HG03558 (cell line): ENCODE data around the gene TRPM6.
"Not testable (repeated sequence)": the region's sequence is repeated elsewhere in the genome, so short reads cannot be mapped to it uniquely, and the experiment has no call there.

Experiments used
- ATAC-seq: cut with Tn5 transposase; IDR thresholded peaks from one replicate; pipeline ENCODE4 v1.9.1; 2021; ENCODE audit warnings: moderate number of reproducible peaks; ENCODE audit not compliant: unreplicated experiment; ENCODE audit errors: extremely low read depth

TRPM6 gene, protein sequence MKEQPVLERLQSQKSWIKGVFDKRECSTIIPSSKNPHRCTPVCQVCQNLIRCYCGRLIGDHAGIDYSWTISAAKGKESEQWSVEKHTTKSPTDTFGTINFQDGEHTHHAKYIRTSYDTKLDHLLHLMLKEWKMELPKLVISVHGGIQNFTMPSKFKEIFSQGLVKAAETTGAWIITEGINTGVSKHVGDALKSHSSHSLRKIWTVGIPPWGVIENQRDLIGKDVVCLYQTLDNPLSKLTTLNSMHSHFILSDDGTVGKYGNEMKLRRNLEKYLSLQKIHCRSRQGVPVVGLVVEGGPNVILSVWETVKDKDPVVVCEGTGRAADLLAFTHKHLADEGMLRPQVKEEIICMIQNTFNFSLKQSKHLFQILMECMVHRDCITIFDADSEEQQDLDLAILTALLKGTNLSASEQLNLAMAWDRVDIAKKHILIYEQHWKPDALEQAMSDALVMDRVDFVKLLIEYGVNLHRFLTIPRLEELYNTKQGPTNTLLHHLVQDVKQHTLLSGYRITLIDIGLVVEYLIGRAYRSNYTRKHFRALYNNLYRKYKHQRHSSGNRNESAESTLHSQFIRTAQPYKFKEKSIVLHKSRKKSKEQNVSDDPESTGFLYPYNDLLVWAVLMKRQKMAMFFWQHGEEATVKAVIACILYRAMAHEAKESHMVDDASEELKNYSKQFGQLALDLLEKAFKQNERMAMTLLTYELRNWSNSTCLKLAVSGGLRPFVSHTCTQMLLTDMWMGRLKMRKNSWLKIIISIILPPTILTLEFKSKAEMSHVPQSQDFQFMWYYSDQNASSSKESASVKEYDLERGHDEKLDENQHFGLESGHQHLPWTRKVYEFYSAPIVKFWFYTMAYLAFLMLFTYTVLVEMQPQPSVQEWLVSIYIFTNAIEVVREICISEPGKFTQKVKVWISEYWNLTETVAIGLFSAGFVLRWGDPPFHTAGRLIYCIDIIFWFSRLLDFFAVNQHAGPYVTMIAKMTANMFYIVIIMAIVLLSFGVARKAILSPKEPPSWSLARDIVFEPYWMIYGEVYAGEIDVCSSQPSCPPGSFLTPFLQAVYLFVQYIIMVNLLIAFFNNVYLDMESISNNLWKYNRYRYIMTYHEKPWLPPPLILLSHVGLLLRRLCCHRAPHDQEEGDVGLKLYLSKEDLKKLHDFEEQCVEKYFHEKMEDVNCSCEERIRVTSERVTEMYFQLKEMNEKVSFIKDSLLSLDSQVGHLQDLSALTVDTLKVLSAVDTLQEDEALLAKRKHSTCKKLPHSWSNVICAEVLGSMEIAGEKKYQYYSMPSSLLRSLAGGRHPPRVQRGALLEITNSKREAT (N-terminal part only)

DNA sequence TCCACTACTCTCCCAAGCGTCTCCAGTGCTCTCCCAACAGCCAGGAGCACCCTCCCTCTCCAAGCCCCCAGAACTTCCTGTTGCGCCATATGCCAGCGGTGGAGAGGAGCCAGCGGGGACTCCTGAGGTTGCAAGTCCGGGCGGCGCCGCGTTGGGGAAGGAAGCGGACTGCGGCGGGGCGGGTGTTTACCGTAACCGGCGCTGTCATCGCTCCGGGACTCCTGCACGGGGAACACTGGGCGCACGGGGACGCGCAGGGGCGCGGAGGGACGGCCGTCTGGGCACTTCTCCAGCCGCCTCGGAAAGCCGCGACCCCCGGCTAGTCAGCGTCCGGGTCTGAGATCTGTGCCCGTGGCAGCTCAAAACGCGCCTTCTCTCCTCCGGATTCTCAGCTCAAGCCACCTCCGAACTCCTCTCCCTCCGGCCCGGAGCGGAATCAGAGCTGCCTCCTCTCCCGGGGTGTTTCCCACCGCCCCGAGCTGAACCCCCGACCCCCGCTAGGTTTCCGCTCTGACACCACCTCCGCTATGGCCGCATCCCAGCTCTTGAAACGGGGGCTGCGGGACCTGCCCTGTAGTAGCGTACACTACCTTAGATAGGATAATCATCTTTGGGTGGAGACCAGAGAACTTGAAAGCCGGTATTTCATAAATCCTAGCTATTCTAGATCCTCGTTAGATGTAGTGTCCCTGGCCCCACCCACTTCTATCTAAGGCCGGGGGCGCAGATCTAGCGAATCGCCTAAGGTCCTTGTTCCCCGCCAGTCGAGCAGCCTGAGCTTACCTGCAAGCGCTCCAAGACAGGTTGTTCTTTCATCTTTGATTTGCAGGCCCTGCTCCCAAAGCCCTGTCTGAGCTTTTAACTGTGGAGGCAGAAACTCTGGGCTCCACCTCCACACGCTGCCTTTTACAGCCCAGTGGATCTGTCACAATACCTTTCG, at the start of gene TRPM6:
TSS of gene TRPM6 (minus strand) at position 881 of the 940 bp plus-strand sequence. CDS start at position 816, 65 bp downstream.
- no peak for ATAC-seq

DNA sequence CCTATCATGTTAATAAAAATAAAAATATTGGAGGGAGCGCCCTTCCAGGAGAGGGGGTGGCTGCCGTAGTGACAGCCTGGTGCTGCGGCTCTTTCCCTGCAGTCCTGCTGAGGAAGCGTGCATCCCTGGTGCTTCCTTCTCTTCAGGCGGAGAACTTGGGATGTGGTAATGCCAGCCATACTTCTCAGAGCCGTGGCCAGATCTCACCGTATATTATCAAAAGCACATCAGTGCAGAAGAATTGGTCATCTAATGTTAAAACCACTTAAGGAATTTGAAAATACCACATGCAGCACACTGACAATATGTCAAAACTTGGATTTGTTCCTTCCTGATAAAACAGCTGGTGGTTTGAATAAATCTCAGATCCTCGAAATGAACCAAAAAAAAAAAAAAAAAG, 47.3 kb upstream of the TRPM6 start:
- ATAC-seq = no peak

DNA sequence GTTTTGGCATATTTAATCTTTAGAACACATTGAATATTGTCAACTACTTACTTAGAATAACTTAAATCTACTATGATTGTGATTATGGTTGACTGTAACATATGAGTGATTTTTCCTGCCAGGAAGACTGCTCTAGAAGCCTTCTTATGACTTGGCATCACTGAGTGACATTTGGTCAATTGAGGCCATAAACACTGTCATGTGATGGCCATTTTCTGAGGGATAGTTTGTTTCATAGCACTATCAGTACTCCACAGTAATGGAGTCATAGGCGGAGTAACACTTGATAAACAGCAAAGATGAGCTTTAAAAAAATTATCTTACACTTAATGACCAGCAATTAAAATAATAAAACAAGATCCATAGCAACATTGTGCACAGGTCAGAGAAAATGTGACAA, 34.0 kb upstream of the TRPM6 start:
- ATAC-seq = no peak

DNA sequence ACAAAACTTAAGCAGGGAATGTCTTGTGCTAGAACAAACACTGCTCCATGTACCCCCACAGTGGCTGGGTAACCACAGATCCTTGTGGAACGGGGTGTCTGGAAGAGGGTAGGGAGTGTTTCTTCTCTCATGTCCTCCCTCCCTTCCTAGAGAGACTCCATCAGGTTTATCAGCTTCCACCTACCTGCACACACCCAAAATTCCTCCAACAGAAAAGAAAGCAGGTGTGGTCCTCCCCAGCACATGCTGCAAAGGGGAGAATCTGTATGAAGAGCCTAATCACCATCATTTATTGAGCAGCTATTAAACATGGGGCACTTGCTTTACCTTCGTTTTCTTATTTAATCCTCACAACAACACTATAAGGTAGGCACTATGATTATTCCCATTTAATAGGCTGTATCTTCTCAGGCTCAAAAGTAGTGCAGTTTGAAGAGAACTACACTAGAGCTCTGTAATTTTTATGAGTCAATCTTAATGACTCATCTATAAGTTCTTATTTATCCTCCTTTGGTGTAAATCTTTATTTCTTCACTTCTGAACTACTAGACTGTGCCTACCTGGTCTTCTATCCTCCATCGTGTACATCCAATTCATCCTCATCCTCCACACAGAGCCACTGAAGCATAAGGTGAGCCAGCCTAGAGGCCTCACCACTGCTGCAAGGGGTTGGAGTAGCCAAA, 33.4 kb upstream of the TRPM6 start:
- ATAC-seq = no peak

DNA sequence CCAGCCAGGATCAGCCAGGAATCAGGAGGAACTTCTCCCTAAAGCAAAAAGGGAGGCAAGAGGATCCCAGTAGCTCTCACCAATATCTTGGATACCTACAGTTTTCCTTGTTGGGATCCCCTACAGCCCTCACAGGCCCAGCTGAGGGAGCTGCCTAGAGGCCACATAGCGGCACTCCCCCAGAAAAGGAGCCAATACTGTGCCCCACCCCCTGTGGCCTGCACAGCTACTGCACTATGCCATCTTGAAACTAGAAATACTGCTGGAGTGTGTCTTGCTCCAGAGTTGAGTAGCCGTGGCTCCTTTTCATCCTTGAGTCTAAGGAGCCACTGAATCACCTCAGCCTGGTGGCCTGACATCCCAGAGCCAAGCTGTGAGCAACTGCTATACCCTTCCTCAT, 22.3 kb upstream of the TRPM6 start:
- no peak for ATAC-seq

DNA sequence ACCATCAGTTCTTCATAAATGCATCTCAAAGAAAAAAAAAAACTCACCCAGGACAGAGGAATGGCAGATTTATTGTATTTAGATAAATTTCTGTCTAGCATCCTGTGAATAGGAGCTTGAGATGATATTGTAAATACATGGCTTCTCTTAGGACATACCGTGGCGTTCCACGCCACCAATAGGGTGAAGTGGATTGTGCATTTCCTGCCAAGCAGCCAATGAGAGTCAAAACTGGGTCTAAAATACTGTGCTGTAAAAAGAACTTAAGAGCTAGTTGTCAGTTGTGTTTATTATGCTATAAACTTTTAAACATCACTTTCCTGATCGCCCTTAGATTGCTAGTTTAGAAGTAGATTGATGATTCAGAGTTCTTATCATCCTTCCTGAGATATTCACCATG, 20.9 kb upstream of the TRPM6 start:
- no peak for ATAC-seq

DNA sequence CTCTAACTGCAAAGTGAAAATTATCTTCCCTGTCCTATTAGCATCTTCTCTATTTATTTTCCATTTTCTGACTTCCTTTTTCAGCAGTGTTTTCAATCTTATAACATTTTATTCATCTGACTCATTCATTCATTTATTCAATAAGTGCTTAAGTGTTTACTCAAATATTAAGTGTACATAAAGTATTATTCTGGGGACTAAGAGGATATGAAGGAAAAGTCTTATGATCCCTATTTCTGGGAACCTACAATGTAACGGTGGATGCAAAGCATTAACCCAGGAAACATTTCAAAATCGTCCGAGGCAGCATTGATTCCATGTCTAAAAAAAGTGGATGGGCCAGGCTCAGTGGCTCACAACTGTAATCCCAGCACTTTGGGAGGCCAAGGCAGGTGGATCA, 19.4 kb upstream of the TRPM6 start:
- ATAC-seq = no peak

DNA sequence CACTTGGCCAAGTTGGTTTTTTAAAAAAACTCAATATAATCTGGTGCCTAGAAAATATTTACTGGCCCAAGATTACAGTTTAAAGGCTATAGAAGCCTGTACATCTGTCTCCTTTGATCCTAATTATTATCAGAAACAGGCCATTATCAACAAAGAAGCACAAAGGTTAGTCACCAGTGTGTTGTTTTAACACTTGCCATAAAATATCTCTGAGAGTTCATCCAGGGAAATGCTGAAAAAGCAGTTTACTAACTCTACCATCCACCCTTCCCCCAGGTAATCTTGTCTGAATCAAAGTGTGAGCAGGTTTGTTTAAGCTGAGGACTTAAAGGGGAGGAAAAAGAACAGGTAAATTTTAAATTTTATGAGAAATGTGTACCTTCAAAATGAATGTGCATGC, 13.3 kb upstream of the TRPM6 start:
- no peak for ATAC-seq

DNA sequence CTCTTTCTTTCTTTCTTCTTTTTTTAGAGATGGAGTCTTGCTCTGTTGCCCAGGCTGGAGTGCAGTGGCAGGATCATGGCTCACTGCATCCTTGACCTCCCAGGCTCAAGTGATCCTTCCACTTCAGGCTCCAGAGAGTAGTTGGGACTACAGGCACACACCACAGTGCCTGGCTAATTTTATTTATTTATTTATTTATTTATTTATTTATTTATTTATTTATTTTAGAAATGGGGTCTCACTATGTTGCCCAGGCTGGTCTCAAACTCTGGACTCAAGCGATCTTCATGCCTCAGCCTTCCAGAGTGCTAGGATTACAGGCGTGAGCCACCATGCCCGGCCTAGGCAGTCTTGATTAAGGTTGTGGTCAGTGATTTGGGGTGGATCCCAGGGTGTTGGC, 728 bp upstream of the TRPM6 start:
- not testable (repeated sequence) for ATAC-seq

DNA sequence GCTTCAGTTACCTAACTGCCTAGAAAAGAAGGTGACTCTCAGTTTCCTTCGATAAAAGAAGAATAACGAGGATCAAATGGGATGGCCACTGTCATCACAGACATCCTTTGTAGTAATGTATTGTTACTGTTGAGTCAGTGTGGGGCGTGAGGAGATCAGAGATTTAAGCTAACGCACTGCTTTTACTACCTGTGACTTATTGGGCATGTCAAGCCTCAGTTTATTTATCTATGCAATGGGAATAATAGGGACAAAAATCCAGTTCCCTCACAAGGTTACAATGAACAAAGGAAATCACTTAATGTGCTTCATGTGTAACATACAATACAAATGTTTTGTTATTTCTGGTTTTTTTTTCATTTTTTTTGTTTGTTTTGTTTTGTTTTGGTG, 255 bp upstream of the TRPM6 start:
- ATAC-seq = no peak

DNA sequence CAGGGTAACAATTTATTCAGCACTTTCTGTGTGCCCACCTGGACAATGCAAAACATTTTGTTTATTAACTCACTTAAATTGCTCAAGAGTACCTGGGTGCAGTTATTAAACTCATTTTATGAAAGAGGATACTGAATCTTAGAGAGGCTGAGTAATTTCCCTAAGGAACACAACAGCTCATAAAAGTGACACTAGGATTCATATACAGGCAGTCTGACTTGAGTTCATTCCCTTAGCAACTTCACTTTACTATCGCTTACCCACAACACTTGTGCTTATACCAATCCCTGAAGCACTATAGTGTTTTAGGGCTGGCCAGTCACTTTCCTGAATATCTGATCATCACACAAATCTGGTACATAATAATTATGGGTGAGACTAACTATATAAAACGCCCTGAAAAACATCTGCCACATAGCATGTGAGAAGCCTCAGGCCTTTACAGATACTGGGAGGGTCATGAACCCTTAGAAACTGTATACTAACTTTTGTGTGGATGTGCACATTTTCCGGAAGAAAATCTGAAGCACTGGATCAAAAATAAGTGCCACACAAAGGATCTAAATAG, 11.3 kb downstream of the TRPM6 start:
- no peak for ATAC-seq

DNA sequence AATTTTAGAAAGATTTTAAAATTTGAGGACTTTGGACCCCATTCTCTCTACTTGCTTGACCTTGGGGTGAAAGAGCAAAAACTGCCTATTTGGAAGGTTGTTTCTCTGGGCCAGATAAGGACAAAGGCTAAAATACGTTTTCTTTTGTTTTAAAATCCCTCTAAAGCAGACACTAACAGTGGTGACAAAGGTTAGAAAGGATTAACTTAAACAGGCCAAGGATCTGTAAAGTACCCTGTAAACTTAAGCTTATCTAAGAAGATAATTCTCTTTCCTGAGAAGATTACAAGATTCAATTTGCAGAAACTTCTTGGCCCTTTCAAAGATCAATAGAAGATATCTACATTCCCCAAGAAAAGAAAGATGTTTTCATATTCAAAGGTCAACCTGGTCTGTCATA, 12.1 kb downstream of the TRPM6 start:
- no peak for ATAC-seq

DNA sequence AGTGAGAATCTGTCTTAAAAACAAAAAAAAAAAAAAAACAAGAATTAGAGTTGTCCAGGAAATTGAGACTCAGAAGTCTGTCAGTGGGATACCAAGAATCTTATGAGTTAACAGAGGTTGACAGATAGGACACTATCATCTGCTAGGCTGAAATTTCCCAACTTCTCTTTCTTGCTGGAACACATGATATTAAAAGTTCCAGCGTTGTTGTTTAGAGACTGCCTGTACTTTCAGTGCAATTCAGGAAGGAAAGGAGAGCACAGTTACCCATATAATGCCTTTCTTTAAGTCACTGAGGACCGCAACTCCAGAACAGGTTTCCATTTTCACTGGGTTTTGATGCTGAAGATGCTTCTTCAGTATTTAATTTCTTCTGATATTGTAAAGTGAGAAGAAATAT, 13.5 kb downstream of the TRPM6 start:
- no peak for ATAC-seq

DNA sequence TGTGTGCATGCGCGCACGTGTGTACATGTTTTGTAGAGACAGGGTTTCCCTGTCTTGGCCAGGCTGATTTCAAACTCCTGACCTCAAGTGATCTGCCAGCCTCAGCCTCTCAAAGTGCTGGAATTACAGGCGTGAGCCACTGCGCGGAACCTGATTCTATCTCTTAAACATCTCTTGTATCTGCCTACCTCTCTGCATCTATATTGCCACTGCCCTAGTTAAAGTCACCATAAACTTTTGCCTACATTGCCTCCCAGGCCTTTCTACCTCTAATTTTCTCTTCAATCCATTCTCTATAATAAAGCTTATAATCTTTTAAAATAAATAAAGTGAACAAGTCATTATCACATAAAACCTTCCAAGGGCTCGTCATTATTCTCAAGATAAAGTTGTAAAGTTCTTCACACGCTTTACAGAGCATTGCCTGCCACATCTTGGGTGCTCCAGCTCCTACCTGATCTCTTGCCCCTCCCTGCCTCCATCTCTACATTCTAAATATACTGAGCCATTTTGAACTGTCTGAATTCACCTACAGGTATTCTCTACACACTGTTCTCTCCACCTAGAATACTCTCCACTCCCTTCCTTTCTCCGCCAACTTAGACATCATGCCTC, 15.0 kb downstream of the TRPM6 start:
- ATAC-seq = no peak

DNA sequence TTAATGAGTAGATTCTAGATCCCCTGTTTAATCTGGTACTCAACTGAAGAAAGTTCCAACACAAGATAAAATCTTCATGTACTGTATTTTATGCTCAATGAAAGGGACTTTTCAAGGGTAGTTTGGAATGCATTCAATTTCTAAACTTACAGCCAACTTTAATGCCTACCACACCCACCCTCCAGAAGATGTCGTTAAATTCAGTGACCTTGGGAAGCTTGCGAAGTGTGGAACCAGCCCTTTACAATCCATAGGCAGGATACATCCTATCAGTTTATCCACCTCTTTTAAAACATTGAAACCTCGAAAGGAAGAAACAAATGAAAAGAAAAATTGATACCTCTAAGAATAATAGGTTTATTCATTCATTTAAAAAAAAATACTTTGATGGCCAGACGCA, 20.2 kb downstream of the TRPM6 start:
- no peak for ATAC-seq

DNA sequence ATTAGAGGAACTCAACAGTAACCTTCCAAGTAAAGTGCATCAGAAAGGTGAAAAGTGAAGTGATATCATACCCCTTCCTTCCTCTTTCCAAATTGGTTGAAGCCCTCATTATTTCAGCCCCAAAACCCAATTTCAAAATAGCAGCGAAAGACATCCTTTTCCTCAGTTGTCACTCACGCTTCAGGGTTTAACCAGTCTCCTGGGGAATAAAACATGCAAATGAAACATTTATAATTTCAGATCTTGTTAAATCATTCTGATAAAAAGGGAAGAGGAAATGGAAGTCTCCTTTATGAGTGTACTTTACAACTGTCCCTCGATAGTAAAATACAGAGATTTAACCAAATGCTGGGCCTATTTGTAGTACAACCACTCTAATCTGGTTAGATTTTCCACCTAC, 22.5 kb downstream of the TRPM6 start:
- ATAC-seq = no peak

DNA sequence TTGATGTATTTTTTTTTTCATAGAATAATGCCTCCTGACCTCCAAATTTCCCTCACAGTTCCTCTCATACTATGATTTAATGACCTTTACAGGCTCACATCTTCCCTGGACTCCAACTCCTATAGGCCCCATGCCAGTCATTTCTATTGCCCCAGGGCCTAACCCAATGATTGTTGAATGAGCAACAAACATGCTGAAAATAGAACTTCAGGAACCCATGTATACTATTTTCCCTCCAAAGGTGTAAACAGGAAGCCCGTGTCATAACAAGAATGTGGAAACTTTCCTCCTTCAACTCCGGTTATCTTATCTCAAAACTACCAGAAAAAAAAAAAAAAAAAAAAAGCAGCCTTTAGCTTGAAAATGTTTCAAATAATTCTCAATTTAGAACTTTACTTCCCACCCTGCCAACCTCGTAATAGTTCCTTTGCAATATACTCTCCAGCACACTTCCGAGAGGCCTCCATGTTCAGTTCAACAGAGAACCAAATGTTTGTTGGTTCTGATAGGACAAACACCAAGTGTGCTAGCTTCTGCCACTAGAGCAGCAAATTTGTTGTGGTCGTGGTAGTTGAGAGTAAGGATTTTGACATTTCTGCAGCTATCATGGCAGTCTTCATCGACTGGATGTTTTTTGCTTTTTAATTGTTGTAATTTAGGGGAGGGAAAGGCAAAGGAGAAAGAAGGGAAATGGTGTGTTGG, 25.8 kb downstream of the TRPM6 start:
- no peak for ATAC-seq

DNA sequence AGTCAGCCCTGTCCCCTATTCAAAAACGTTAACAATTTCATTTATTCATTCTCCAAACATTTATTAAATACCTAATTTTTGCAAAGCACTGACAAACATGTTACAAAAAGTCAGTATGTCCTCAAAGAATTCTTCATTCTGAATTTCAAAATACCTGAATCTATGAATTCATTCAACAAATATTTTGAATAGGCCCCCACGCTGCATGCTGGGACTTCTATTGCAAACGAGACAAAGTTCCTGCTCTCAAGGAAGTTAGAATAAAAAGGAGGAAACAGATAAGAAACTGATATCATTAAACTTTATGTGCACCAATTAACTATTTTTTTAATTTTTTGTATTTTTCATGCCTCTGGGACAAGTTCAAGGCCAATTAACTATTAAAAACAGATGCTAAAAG, 26.6 kb downstream of the TRPM6 start:
- no peak for ATAC-seq
